Kidney (tissue), 14 donors: ENCODE data around the gene TMEM245. TPM values are rescaled to one million over a fixed set of nuclear protein-coding genes. Genes with fewer than 3 reads are reported as not detected.

Source experiments
- DNase-seq, 5 donors: peaks; one replicate each; pipeline ENCODE4 v3.0.0-alpha.2; 2013 to 2020
- FAIRE-seq: peaks from 2 replicates; lab custom pipeline; 2012; peaks lifted over from hg19 to GRCh38; lab: Jason Lieb, UNC
- H3K27ac ChIP-seq, 2 donors: one replicate each; pipeline ENCODE4 v1.7.0; 2013; ENCODE audit warnings: low read depth in 2 of 2, low read length in 2 of 2, inconsistent platforms in 1 of 2
- H3K27me3 ChIP-seq: one replicate; pipeline ENCODE4 v1.7.1; 2013; ENCODE audit warnings: low read length, inconsistent platforms; ENCODE audit not compliant: control insufficient read depth, insufficient read depth
- H3K36me3 ChIP-seq, 3 donors: one replicate each; pipeline versions ENCODE4 v1.7.0 to v1.7.1; 2013; ENCODE audit warnings: low read length in 3 of 3, control low read depth in 1 of 3, inconsistent platforms in 1 of 3; ENCODE audit not compliant: insufficient read depth in 3 of 3, control insufficient read depth in 2 of 3
- H3K4me1 ChIP-seq, 3 donors: one replicate each; pipeline versions ENCODE4 v1.7.0 to v1.7.1; 2013; ENCODE audit warnings: low read length in 3 of 3, inconsistent platforms in 1 of 3, low read depth in 1 of 3; ENCODE audit not compliant: control insufficient read depth in 2 of 3, insufficient read depth in 2 of 3
- H3K4me3 ChIP-seq, 3 donors: one replicate each; pipeline versions ENCODE4 v1.7.0 to v1.8.1; 2013; ENCODE audit warnings: low read length in 3 of 3, control low read depth in 1 of 3, inconsistent platforms in 1 of 3
- H3K9ac ChIP-seq, 3 donors: one replicate each; pipeline versions ENCODE4 v1.7.0 to v1.7.1; 2013; ENCODE audit warnings: low read length in 3 of 3, control low read depth in 1 of 3, inconsistent platforms in 1 of 3
- H3K9me3 ChIP-seq, 3 donors: one replicate each; pipeline versions ENCODE4 v1.7.0 to v1.7.1; 2013; ENCODE audit warnings: low read length in 3 of 3, control low read depth in 1 of 3, inconsistent platforms in 1 of 3; ENCODE audit not compliant: control insufficient read depth in 2 of 3, insufficient read depth in 1 of 3
- intact Hi-C: fragments of 100-400 bp; cut with DNase I; formaldehyde crosslinking; loops from one replicate; pipeline ENCODE4 v1.11.1; 2022
- polyA plus RNA-seq: library from polyadenylated mRNA; stranded (reverse); fragments of 350-450 nt; fragmentation: Illumina TruSeq; extraction: RNeasy Lipid Tissue Mini Kit (QIAGEN cat#74804); gene quantifications from one replicate; pipeline ENCODE4 v1.2.3, GENCODE V29; 2014; ENCODE audit warnings: low read depth, low replicate concordance; ENCODE audit not compliant: insufficient read depth
- total RNA-seq: library from RNA; stranded (reverse); fragmentation: NEBNext Ultra II Directional; extraction: Animal tissue kit (Norgen Biotek cat#: 25700); gene quantifications from one replicate; pipeline ENCODE4 v1.2.1, GENCODE V29; 2021
- TF ChIP-seq, protein P1 (sequence below): IDR thresholded peaks from 3 replicates; pipeline ENCODE4 v1.5.1; 2012; ENCODE audit warnings: mild to moderate bottlenecking, moderate library complexity, borderline replicate concordance; ENCODE audit not compliant: insufficient read depth; ENCODE audit errors: extremely low read depth
- donor health status: control.
- donor health status: control.
- donor health status: control.
- donor health status: control.
- donor health status: control.
- donor health status: DM: yes; HTN: yes; CAD: no.
- donor health status: Normal renal cell carcinoma (clear cell type).

Gene TMEM245
- total and polyA plus RNA-seq, 2 donors from 2014 or later: 23.5 to 69.5 TPM

DNA sequence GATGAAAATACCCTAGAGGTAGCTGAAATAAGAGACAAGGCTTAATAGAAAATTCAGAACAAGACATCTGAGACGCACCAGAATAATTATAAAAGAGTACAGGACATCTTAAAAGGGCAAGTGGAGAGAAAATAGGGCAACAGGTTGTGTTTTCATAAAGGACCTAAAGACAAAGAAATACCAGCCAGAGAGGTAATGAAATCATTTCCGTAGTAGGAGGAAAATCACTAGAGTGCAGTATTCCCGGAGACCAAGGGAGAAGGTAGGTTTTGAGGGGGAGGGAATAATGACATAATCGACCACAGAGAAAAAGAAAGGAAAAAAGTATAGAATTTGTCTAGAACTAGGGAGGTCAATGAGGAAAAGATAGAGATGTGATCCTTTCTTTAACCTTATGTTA is 80.2 kb downstream of the TMEM245 start:
- Histone ChIP-seq H3K4me1 (peaks cover 0 to 12% (median 5%) of the 10 kb centered on the region in 3 donors), H3K9ac (no peak overlapping the region), H3K27ac (no peak overlapping the region), H3K4me3 (no peak overlapping the region), H3K9me3 (no peaks in the 10 kb centered on the region), H3K27me3 (no peaks in the 10 kb centered on the region), H3K36me3 (peaks cover 11 to 17% (median 15%) of the 10 kb centered on the region in 3 donors)
- intact Hi-C loops: no loop called here
- FAIRE-seq: no peak
- no peak for DNase-seq
- TF ChIP-seq, protein P1, sequence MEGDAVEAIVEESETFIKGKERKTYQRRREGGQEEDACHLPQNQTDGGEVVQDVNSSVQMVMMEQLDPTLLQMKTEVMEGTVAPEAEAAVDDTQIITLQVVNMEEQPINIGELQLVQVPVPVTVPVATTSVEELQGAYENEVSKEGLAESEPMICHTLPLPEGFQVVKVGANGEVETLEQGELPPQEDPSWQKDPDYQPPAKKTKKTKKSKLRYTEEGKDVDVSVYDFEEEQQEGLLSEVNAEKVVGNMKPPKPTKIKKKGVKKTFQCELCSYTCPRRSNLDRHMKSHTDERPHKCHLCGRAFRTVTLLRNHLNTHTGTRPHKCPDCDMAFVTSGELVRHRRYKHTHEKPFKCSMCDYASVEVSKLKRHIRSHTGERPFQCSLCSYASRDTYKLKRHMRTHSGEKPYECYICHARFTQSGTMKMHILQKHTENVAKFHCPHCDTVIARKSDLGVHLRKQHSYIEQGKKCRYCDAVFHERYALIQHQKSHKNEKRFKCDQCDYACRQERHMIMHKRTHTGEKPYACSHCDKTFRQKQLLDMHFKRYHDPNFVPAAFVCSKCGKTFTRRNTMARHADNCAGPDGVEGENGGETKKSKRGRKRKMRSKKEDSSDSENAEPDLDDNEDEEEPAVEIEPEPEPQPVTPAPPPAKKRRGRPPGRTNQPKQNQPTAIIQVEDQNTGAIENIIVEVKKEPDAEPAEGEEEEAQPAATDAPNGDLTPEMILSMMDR: no peak

DNA sequence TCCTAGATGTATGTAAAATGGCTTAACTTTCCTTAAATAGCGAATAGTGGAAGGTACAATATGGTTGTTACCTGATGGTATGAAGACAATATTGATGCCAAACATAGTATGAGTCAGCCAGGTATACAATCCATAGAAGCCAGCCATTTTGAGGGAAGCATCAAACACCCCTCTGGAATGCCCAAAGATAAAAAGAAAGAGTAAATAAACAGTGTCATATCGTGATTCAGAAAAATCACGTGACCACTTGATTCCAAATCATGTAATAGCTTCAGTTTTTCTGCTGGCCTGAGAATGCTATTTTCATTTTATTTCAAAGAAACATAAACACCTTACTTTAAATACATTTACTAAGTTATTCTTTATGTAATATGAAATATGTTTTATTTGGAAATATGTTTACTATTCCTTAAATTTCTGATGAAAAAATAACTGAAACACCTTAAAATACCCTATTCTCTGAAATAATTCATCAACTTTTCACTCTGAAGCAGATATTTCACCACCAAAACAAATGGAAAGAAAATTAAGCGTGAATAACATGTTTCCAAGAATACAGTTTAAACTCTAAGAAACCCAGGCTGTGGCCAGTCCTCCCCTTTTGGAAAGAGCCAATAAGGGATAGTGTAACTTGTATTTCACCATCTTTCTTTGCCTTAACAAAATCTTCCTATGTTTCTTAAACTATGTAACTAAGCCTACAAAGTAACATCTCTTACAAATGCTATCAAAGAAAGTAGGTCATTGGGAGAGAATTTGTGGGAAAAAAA is 81.6 kb downstream of the TMEM245 start:
- Histone ChIP-seq H3K36me3 (peaks cover 8 to 12% (median 9%) of the 10 kb centered on the region in 3 donors), H3K27me3 (no peaks in the 10 kb centered on the region), H3K9ac (no peak overlapping the region), H3K27ac (no peak overlapping the region), H3K9me3 (no peaks in the 10 kb centered on the region), H3K4me3 (no peak overlapping the region), H3K4me1 (peaks cover 0 to 12% (median 7%) of the 10 kb centered on the region in 3 donors)
- intact Hi-C loops: no loop called here
- FAIRE-seq (no peak), DNase-seq (no peak)
- TF ChIP-seq, protein P1: no peak

DNA sequence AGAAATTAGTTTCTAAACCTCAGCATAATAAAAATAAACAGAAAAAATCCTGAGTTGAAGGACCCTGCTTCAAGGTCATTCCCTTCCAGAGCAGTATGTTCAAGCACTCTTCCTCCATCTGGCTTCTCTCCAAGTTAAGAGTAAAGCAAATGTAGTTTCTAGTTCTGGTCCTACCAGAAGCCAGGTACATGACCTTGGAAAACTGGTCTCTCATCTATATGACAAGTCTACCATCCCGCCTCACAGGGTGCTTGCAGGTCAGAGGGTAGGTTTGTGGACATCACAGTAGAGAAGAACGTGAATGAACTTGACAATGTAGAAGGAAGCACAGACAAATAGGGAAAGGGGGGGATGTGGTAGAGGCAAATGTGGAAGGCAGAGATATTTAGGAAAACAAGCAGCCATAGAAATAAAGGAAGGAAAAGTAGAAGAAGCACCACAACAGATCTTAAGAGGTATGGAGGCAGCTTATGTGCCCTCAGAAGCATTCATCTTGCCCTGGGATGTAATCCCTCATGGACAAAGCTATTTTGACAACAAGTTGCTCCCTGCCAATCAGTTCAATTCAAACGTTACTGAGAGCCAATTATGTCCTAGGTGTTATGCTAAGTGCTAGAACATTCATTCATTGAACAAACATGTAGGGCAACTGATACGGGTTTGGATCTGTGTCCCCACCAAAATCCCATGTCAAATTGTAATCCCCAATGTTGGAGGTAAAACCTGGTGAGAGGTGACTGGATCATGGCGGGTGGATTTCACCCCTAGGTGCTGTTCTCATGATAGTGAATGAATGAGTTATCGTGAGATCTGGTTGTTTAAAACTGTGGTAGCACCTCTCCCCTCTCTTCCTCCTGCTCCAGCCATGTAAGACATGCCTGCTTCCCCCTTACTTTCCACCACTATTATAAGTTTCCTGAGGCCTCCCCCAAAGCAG is 82.7 kb downstream of the TMEM245 start:
- TF ChIP-seq, protein P1: no peak
- H3K4me1 ChIP-seq: peaks cover 0 to 12% (median 7%) of the 10 kb centered on the region in 3 donors
- no peak overlapping the region for H3K4me3 ChIP-seq
- H3K27ac ChIP-seq: no peak overlapping the region
- FAIRE-seq (no peak), DNase-seq (no peak)
- no peaks in the 10 kb centered on the region for H3K9me3 ChIP-seq
- H3K27me3 ChIP-seq: no peaks in the 10 kb centered on the region
- H3K9ac ChIP-seq: no peak overlapping the region
- intact Hi-C loops: no loop called here
- peaks cover 3 to 12% (median 8%) of the 10 kb centered on the region in 3 donors for H3K36me3 ChIP-seq
